Gastrocnemius medialis (tissue), 4 donors: ENCODE data around the gene GUCY1A1. TPM values are rescaled to one million over a fixed set of nuclear protein-coding genes. Genes with fewer than 3 reads are reported as not detected.

ENCODE experiments used
- ATAC-seq, 2 donors: fragments of 150-250 bp; one replicate each; pipeline ENCODE4 v1.9.1; 2016
- DNase-seq, 2 donors: peaks; one replicate each; pipeline ENCODE4 v3.0.0-alpha.2; 2019
- H3K27ac ChIP-seq, 4 donors: fragments of 200-600 bp; sonication (generic); 1 replicate in 1 of 4; 2 replicates in 3 of 4; pipeline ENCODE4 v1.5.1; 2016 to 2018; ENCODE audit warnings: mild to moderate bottlenecking in 2 of 4, moderate library complexity in 1 of 4
- H3K27me3 ChIP-seq, 3 donors: fragments of 200-600 bp; sonication (generic) in 2 of 3; 1 replicate in 1 of 3; 2 replicates in 2 of 3; pipeline versions ENCODE4 v1.5.1 to v1.6.0; 2016 to 2019; ENCODE audit warnings: mild to moderate bottlenecking in 1 of 3, moderate library complexity in 1 of 3
- H3K36me3 ChIP-seq, 2 donors: fragments of 200-600 bp; sonication (generic) in 1 of 2; one replicate each; pipeline ENCODE4 v1.5.1; 2017 to 2018
- H3K4me1 ChIP-seq, 2 donors: fragments of 200-600 bp; sonication (generic) in 1 of 2; one replicate each; pipeline ENCODE4 v1.5.1; 2016 to 2017; ENCODE audit warnings: mild to moderate bottlenecking in 2 of 2
- H3K4me3 ChIP-seq, 4 donors: fragments of 200-600 bp; sonication (generic) in 3 of 4; 1 replicate in 1 of 4; 2 replicates in 3 of 4; pipeline ENCODE4 v1.5.1; 2016 to 2019; ENCODE audit warnings: mild to moderate bottlenecking in 2 of 4
- H3K9me3 ChIP-seq, 3 donors: fragments of 200-600 bp; sonication (generic) in 2 of 3; 1 replicate in 1 of 3; 2 replicates in 2 of 3; pipeline ENCODE4 v1.5.1; 2016 to 2019
- POLR2A ChIP-seq, 2 donors: fragments of 450-650 bp; IDR thresholded peaks; one replicate each; pipeline ENCODE4 v1.6.1; 2017; ENCODE audit warnings: antibody characterized with exemption in 2 of 2, mild to moderate bottlenecking in 2 of 2, moderate library complexity in 2 of 2
- in situ Hi-C, 4 donors: fragments of 200-750 bp; cut with MboI; loops; one replicate each; pipeline versions ENCODE4 v1.15.0 to v1.8.0; 2017; ENCODE audit warnings: low sequenced_read_pairs in 4 of 4
- intact Hi-C: fragments of 100-400 bp; cut with DNase I; formaldehyde crosslinking; loops from one replicate; pipeline ENCODE4 v1.15.1; 2023; ENCODE audit warnings: low total_unique reads
- total RNA-seq, 4 donors: library from RNA; depleted of rRNA; stranded (reverse); fragments of >200 nt; gene quantifications; one replicate each; pipeline versions ENCODE4 v1.1.0 to v1.2.3, GENCODE V29; 2016
- TF ChIP-seq, protein P1 (sequence below), 5 experiments: fragments of 450-650 bp in 3 of 5; fragments of 200-600 bp in 2 of 5; sonication (generic) in 2 of 5; IDR thresholded peaks in 4 of 5; conservative IDR thresholded peaks in 1 of 5; 1 replicate in 4 of 5; 2 replicates in 1 of 5; pipeline ENCODE4 v1.5.1; 2016 to 2019; ENCODE audit warnings: antibody characterized with exemption in 5 of 5, mild to moderate bottlenecking in 3 of 5, moderate library complexity in 3 of 5

GUCY1A1 gene
- total RNA-seq, 4 donors from 2014 or later = 5.8 to 15.5 (median 9.6) TPM

GRCh38 chr4:155780775-155781174 lies 114.1 kb downstream of the GUCY1A1 start:
- Histone ChIP-seq H3K9me3 (no peaks in the 10 kb centered on the region), H3K4me1 (no peaks in the 10 kb centered on the region), H3K36me3 (no peaks in the 10 kb centered on the region), H3K27ac (no peak overlapping the region), H3K4me3 (no peak overlapping the region), H3K27me3 (no peaks in the 10 kb centered on the region)
- in situ Hi-C loops (loop anchor here in 2 of 4 donors (5.0 to 10.0 kb wide), 2 partner anchors 336 to 338 kb away; no protein-coding TSS in a partner anchor), intact Hi-C loops (no loop called here)
- DNase-seq (no peak), ATAC-seq (no peak)
- TF ChIP-seq POLR2A (IDR thresholded peaks at IDR 0.05) = no peak
- TF ChIP-seq, protein P1, sequence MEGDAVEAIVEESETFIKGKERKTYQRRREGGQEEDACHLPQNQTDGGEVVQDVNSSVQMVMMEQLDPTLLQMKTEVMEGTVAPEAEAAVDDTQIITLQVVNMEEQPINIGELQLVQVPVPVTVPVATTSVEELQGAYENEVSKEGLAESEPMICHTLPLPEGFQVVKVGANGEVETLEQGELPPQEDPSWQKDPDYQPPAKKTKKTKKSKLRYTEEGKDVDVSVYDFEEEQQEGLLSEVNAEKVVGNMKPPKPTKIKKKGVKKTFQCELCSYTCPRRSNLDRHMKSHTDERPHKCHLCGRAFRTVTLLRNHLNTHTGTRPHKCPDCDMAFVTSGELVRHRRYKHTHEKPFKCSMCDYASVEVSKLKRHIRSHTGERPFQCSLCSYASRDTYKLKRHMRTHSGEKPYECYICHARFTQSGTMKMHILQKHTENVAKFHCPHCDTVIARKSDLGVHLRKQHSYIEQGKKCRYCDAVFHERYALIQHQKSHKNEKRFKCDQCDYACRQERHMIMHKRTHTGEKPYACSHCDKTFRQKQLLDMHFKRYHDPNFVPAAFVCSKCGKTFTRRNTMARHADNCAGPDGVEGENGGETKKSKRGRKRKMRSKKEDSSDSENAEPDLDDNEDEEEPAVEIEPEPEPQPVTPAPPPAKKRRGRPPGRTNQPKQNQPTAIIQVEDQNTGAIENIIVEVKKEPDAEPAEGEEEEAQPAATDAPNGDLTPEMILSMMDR (IDR thresholded peaks at IDR 0.05 in 4 of 5, conservative IDR thresholded peaks at IDR 0.05 in 1 of 5) = no peak

DNA sequence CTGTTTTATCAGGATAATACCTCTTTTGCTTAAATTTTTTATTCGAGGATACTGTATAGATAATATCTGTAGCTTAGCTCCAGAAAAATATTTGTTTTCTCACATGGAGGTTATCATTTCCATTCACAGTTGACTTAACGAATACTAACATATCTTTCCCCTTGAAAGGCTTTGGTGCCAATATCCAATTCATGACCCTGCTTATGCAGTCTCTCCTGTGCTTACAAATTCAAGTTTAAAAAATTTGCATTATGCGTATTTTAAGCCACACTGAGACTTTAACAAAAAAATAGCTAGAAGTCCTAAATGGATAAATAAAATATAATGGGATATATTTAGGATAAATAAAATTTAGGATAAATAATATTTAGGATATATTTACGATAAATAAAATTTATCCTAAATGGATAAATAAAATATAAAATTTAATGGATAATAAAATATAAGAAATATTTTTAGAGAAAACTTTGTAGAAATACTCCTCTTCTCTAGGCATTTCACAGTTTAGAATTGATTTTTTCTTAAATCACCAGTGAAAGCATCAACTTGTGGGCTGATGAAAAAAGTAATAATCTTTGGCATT lies 114.7 kb downstream of the GUCY1A1 start:
- Histone ChIP-seq H3K27ac (no peak overlapping the region), H3K27me3 (no peaks in the 10 kb centered on the region), H3K9me3 (no peaks in the 10 kb centered on the region), H3K36me3 (no peaks in the 10 kb centered on the region), H3K4me1 (no peaks in the 10 kb centered on the region), H3K4me3 (no peak overlapping the region)
- TF ChIP-seq POLR2A (IDR thresholded peaks at IDR 0.05) = no peak
- TF ChIP-seq, protein P1 (IDR thresholded peaks at IDR 0.05 in 4 of 5, conservative IDR thresholded peaks at IDR 0.05 in 1 of 5) = no peak
- intact Hi-C loops = no loop called here
- in situ Hi-C loops = loop anchor here in 2 of 4 donors (5.0 to 10.0 kb wide), 2 partner anchors 337 to 339 kb away; no protein-coding TSS in a partner anchor
- ATAC-seq = no peak
- DNase-seq = no peak

Other genes starting within 250 kb of the GUCY1A1 start
- 1 to 10 TPM; 4.3 to 8.1 (median 5.5) TPM for gene GUCY1B1, start 92.2 kb downstream of the GUCY1A1 start, total RNA-seq
- gene ASIC5, start 199.4 kb downstream of the GUCY1A1 start, total RNA-seq = not detected
- 1 to 10 TPM in 1 of 4 donors, under 1 TPM in 1, not detected in 2; 0.62 to 2.0 TPM for gene TDO2, start 236.8 kb downstream of the GUCY1A1 start, total RNA-seq